ENCODE results near the gene IP6K1.

DNA sequence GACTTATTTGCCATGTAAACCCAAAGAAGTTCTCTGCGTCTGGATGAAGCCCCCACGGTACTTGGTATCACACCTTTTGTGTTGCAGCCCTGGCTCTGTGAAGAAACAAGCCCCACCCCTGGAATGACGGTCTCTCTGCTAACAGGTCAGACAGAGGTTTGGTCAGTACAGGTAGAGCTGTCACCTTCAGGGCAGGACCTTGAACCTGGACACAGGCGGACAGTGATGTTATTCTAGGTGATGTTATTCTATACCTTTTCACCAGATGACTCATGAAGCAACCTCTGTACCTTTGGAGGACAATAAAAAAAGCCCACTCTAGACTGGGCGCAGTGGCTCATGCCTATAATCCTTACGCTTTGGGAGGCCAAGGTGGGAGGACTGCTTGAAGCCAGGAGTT, 51.6 kb downstream of the IP6K1 start:
- TF ChIP-seq CTCF (IDR thresholded peaks at IDR 0.05) (no peak), EZH2 (IDR thresholded peaks at IDR 0.05; ENCODE audit: borderline replicate concordance, insufficient read depth, low read depth, low read length, poor library complexity, severe bottlenecking) (no peak)
